ENCODE measurements around the gene KRTAP5-1. TPM values are rescaled to one million over a fixed set of nuclear protein-coding genes. Genes with fewer than 3 reads are reported as not detected.
"Not testable (repeated sequence)": the region's sequence is repeated elsewhere in the genome, so short reads cannot be mapped to it uniquely, and the experiment has no call there.

The KRTAP5-1 gene
- total RNA-seq, 4 donors from 2014 or later, result not detected

DNA sequence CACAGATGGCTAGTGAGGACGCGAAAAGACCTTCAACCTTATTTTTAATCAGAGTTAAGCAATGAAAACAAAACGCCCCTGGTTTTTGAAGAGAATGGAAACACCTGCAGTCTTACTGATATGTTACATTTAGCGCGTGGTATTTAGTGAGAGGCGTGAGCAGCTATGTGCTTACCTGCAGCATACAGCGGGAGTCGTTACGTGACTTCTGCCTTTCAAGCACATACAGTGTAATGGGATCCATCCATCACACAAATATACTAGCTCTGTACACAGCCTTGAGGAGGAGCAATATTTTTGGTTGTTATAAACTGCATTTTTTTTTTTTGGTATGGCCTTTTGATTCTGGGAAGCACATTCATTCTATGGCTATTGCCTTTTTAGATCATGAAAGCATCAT is 7.5 kb upstream of the KRTAP5-1 start:
- Histone ChIP-seq H3K27me3 (no peaks in the 10 kb centered on the region), H3K36me3 (no peaks in the 10 kb centered on the region), H3K4me3 (no peak overlapping the region), H3K27ac (no peak overlapping the region), H3K9me3 (no peaks in the 10 kb centered on the region), H3K4me1 (peaks cover 12 to 14% of the 10 kb centered on the region in 2 donors)
- ATAC-seq (no peak), DNase-seq (no peak)
- no peak for TF ChIP-seq POLR2A (IDR thresholded peaks at IDR 0.05)
- TF ChIP-seq, protein P1, sequence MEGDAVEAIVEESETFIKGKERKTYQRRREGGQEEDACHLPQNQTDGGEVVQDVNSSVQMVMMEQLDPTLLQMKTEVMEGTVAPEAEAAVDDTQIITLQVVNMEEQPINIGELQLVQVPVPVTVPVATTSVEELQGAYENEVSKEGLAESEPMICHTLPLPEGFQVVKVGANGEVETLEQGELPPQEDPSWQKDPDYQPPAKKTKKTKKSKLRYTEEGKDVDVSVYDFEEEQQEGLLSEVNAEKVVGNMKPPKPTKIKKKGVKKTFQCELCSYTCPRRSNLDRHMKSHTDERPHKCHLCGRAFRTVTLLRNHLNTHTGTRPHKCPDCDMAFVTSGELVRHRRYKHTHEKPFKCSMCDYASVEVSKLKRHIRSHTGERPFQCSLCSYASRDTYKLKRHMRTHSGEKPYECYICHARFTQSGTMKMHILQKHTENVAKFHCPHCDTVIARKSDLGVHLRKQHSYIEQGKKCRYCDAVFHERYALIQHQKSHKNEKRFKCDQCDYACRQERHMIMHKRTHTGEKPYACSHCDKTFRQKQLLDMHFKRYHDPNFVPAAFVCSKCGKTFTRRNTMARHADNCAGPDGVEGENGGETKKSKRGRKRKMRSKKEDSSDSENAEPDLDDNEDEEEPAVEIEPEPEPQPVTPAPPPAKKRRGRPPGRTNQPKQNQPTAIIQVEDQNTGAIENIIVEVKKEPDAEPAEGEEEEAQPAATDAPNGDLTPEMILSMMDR (IDR thresholded peaks at IDR 0.05 in 4 of 5, conservative IDR thresholded peaks at IDR 0.05 in 1 of 5), result no peak
- in situ Hi-C loops (cut with MboI; ENCODE audit: low sequenced_read_pairs in 4 of 4), result no loop called here
- intact Hi-C loops (cut with DNase I; ENCODE audit: low total_unique reads), result no loop called here

DNA sequence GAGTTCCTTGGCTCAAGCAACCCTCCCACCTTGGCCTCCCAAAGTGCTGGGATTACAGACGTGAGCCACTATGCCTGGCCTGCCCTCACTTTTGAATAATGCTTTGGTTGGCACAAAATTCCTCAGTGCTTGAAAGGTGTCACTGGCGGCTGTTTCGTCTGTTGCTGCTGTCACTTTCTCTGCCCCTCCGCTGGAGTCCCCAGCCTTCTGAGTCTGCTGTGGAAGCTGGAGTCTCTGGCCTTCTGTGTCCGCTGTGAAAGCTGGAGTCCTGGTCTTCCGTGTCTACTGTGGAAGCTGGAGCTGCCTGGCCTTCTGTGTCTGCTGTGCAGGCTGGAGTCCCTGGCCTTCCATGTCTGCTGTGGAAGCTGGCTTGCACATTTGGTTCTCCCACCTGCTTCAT is 4.9 kb upstream of the KRTAP5-1 start:
- H3K27me3 ChIP-seq, result no peaks in the 10 kb centered on the region
- in situ Hi-C loops (cut with MboI; ENCODE audit: low sequenced_read_pairs in 4 of 4) (no loop called here), intact Hi-C loops (cut with DNase I; ENCODE audit: low total_unique reads) (loop anchor here (5.0 kb wide), 1 partner anchor 43 kb away; no protein-coding TSS in a partner anchor)
- DNase-seq (no peak), ATAC-seq (no peak)
- TF ChIP-seq POLR2A (IDR thresholded peaks at IDR 0.05), result no peak
- peak overlapping the region in 1 of 4 donors; percentile 14 for H3K27ac ChIP-seq
- H3K36me3 ChIP-seq, result no peaks in the 10 kb centered on the region
- no peak overlapping the region for H3K4me3 ChIP-seq
- H3K9me3 ChIP-seq, result no peaks in the 10 kb centered on the region
- H3K4me1 ChIP-seq, result peaks cover 14 to 16% of the 10 kb centered on the region in 2 donors

DNA sequence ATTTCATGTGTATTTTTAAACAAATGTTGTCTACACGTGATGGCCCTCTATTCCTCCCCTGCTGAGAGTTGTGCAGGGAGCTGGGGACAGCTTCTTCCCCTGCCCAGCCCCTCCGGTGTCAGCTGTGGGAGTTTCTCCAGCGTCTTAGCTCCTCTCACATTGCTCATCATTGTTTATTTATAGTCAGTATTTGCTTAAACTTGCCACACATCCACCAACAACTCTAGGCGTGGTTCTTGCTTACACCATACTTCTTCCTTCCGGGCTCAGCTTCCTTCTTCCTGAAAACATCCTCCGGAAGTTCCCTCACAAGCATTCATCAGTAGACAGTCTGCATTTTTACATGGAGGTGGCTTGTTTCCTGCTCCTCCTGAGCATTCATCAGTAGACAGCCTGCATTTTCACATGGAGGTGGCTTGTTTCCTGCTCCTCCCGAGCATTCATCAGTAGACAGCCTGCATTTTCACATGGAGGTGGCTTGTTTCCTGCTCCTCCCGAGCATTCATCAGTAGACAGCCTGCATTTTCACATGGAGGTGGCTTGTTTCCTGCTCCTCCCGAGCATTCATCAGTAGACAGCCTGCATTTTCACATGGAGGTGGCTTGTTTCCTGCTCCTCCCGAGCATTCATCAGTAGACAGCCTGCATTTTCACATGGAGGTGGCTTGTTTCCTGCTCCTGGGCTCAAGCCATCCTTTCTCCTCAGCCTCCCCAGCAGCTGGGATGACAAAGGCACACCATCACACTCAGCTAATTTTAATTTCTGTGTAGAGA is 4.3 kb upstream of the KRTAP5-1 start:
- DNase-seq, result peak in 1 of 2 donors; percentile 57
- H3K36me3 ChIP-seq; in situ Hi-C loops (cut with MboI; ENCODE audit: low sequenced_read_pairs in 4 of 4); H3K4me3 ChIP-seq; H3K27me3 ChIP-seq; H3K9me3 ChIP-seq: not testable (repeated sequence)
- intact Hi-C loops (cut with DNase I; ENCODE audit: low total_unique reads), result loop anchor here (5.0 kb wide), 1 partner anchor 42 kb away; no protein-coding TSS in a partner anchor
- ATAC-seq, result peak; percentile 91 to 95
- peaks cover 14 to 16% of the 10 kb centered on the region in 2 donors for H3K4me1 ChIP-seq
- peak overlapping the region in 3 of 4 donors; percentile 27 to 63 (median 45) for H3K27ac ChIP-seq

DNA sequence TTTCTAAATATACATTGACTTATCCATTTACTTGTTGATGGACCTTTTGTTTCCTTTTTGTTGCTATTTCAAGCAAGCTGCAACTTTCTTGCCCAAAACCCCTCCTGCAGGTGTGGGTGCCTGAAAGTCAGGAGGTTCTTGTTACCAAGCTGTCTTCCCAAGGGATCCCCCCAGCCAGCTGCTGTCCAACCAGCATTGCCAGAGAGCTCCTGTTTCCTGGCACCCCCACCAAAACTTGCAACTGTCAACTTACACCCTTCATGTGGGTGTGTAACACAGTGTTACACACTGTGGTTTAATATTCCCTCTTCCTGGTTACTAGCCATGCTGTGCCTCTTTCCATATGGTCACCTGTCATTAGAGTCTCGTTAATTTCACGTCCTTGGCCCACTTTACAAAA is 1.6 kb upstream of the KRTAP5-1 start:
- H3K4me3 ChIP-seq, result no peak overlapping the region
- in situ Hi-C loops (cut with MboI; ENCODE audit: low sequenced_read_pairs in 4 of 4), result no loop called here
- intact Hi-C loops (cut with DNase I; ENCODE audit: low total_unique reads), result loop anchor here (5.0 kb wide), 1 partner anchor 39 kb away; no protein-coding TSS in a partner anchor
- no peaks in the 10 kb centered on the region for H3K9me3 ChIP-seq
- no peaks in the 10 kb centered on the region for H3K27me3 ChIP-seq
- no peak for TF ChIP-seq POLR2A (IDR thresholded peaks at IDR 0.05)
- TF ChIP-seq, protein P1 (IDR thresholded peaks at IDR 0.05 in 4 of 5, conservative IDR thresholded peaks at IDR 0.05 in 1 of 5), result no peak
- H3K27ac ChIP-seq, result no peak overlapping the region
- peaks cover 16 to 21% of the 10 kb centered on the region in 2 donors for H3K4me1 ChIP-seq
- DNase-seq, result peak in 1 of 2 donors; percentile 74
- H3K36me3 ChIP-seq, result no peaks in the 10 kb centered on the region
- peak; percentile 77 to 80 for ATAC-seq

DNA sequence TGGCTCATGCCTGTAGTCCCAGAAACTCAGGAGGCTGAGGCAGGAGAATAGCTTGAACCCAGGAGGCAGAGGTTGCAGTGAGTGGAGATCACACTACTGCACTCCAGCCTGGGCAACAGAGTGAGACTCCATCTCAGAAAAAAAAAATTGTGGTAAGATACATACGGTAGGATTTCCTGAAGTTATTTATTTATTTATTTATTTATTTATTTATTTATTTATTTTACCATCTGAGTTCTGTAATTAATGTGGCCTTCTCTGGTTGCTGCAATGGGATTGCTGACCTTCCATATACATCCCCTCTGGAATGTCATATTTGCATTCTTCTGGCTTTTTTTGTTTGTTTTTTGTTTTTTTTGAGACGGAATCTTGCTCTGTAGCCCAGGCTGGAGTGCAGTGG is 2.2 kb downstream of the KRTAP5-1 start:
- ATAC-seq; H3K36me3 ChIP-seq; H3K27ac ChIP-seq; H3K4me1 ChIP-seq; H3K9me3 ChIP-seq; in situ Hi-C loops (cut with MboI; ENCODE audit: low sequenced_read_pairs in 4 of 4); H3K27me3 ChIP-seq; intact Hi-C loops (cut with DNase I; ENCODE audit: low total_unique reads); H3K4me3 ChIP-seq; DNase-seq: not testable (repeated sequence)

DNA sequence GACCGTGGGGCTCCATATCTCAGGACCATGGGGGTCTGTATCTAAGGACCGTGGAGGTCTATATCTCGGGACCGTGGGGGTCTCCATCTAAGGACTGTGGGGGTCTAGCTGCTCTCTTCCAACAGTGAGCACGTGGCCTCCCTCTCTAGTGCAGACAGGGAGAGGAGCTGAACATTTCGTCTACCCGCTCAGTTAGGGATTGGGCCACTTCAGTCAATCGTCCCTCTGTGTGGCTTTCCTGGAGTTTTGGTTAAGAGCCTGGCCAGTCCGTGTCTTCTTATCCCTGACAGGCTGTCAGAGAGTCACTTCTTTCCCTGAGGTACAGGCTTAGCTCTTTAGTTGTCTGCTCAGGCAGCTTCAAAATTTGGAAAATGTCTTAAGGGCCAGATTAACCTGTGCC is 3.1 kb downstream of the KRTAP5-1 start:
- Histone ChIP-seq H3K4me1 (peaks cover 3 to 7% of the 10 kb centered on the region in 2 donors), H3K27me3 (no peaks in the 10 kb centered on the region), H3K4me3 (no peak overlapping the region), H3K27ac (no peak overlapping the region), H3K9me3 (no peaks in the 10 kb centered on the region), H3K36me3 (no peaks in the 10 kb centered on the region)
- DNase-seq, result no peak
- in situ Hi-C loops (cut with MboI; ENCODE audit: low sequenced_read_pairs in 4 of 4), result no loop called here
- intact Hi-C loops (cut with DNase I; ENCODE audit: low total_unique reads), result no loop called here
- ATAC-seq, result no peak
- TF ChIP-seq POLR2A (IDR thresholded peaks at IDR 0.05), result no peak
- TF ChIP-seq, protein P1 (IDR thresholded peaks at IDR 0.05 in 4 of 5, conservative IDR thresholded peaks at IDR 0.05 in 1 of 5), result no peak
